Smooth muscle cell (in vitro differentiated cells): ENCODE results near the gene EXOSC2. TPM values are rescaled to one million over a fixed set of nuclear protein-coding genes. Genes with fewer than 3 reads are reported as not detected.
A peak's percentile ranks its signal among the peaks of the same experiment; 100 is the strongest.

Experiments used
- DNase-seq: peaks from one replicate; lab custom pipeline; 2025; ENCODE audit not compliant: unreplicated experiment; lab: John Stamatoyannopoulos, UW
- H2AFZ ChIP-seq: fragments of 200-600 bp; sonication (generic); 2 replicates; pipeline ENCODE4 v1.6.0; 2016; ENCODE audit warnings: antibody characterized with exemption, low read depth, mild to moderate bottlenecking
- H3F3A ChIP-seq: fragments of 200-600 bp; sonication (generic); 2 replicates; pipeline ENCODE4 v1.6.0; 2017; ENCODE audit warnings: antibody characterized with exemption, low read depth
- H3K27ac ChIP-seq: fragments of 200-600 bp; sonication (generic); 2 replicates; pipeline ENCODE4 v1.5.1; 2016; ENCODE audit warnings: low read depth, mild to moderate bottlenecking
- H3K27me3 ChIP-seq: fragments of 200-600 bp; sonication (generic); 2 replicates; pipeline ENCODE4 v1.6.1; 2016; ENCODE audit warnings: low read depth, mild to moderate bottlenecking
- H3K36me3 ChIP-seq: fragments of 200-600 bp; sonication (generic); 2 replicates; pipeline ENCODE4 v1.5.1; 2016; ENCODE audit warnings: low read depth
- H3K4me1 ChIP-seq: fragments of 200-600 bp; sonication (generic); 2 replicates; pipeline ENCODE4 v1.5.1; 2016; ENCODE audit warnings: low read depth
- H3K4me2 ChIP-seq: fragments of 200-600 bp; sonication (generic); 2 replicates; pipeline ENCODE4 v1.6.0; 2016; ENCODE audit warnings: mild to moderate bottlenecking
- H3K4me3 ChIP-seq: fragments of 200-600 bp; sonication (generic); 2 replicates; pipeline ENCODE4 v1.5.1; 2016; ENCODE audit warnings: mild to moderate bottlenecking
- H3K79me2 ChIP-seq: fragments of 200-600 bp; sonication (generic); 2 replicates; pipeline ENCODE4 v1.6.0; 2016; ENCODE audit warnings: low read depth, mild to moderate bottlenecking
- H3K9ac ChIP-seq: fragments of 200-600 bp; sonication (generic); 2 replicates; pipeline ENCODE4 v1.6.0; 2016; ENCODE audit warnings: low read depth
- H3K9me3 ChIP-seq: fragments of 200-600 bp; sonication (generic); replicated peaks from 2 replicates; pipeline ENCODE4 v1.5.1; 2016; ENCODE audit warnings: low read depth
- H4K20me1 ChIP-seq: fragments of 200-600 bp; sonication (generic); 2 replicates; pipeline ENCODE4 v1.6.0; 2016; ENCODE audit warnings: low read depth
- WGBS: methylation state at CpG from one replicate; pipeline ENCODE4 v1.1.7; 2016; ENCODE audit warnings: low lambda C conversion rate; 5-methylcytosine and 5-hydroxymethylcytosine counted together
- polyA plus RNA-seq: library from polyadenylated mRNA; unstranded; fragments of >200 nt; fragmentation: Nextera tagmentation; extraction: Ambion mirVana; gene quantifications from 2 replicates; pipeline ENCODE4 v1.2.1, GENCODE V29; 2016
- total RNA-seq: library from RNA; depleted of rRNA; stranded (reverse); fragments of >200 nt; gene quantifications from 2 replicates; pipeline ENCODE4 v1.2.3, GENCODE V29; 2014
- TF ChIP-seq, protein P1 (sequence below): fragments of 200-600 bp; sonication (generic); IDR thresholded peaks from 2 replicates; pipeline ENCODE4 v1.5.1; 2017; ENCODE audit warnings: borderline replicate concordance, mild to moderate bottlenecking, antibody characterized with exemption; ENCODE audit not compliant: insufficient read depth, poor library complexity, severe bottlenecking

EXOSC2 gene
- total and polyA plus RNA-seq, 2 experiments from 2014 or later = 14.7 to 15.8 TPM

DNA sequence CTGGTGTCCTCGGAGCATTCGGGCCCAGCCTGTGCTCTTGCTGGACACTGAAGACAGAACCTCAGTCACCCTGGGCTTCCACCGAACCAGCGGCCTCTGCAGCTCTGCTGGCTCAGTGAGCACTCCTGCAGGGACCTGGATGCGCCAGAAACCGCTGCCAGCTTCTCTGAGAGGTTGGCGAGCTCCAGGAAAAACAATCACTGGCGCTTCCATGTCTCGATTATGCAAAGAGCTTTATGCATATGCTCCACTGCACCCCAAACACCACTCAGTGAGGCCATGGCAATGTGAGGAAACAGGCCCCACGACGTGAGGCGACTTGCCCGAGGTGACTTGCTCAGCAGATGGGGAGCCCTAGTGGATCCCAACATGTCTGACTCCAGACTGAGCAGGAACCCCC, 18.2 kb upstream of the EXOSC2 start:
- WGBS = 95% methylated on average over 13 of the region's 13 CpGs
- Histone ChIP-seq H3K4me3 (no peak overlapping the region), H3K27me3 (peaks cover 19% of the 10 kb centered on the region), H3K4me1 (no peaks in the 10 kb centered on the region), H3K4me2 (no peak overlapping the region), H4K20me1 (no peaks in the 10 kb centered on the region), H3K9me3 (no peaks in the 10 kb centered on the region), H3K27ac (no peak overlapping the region), H3K36me3 (no peaks in the 10 kb centered on the region), H3K79me2 (no peaks in the 10 kb centered on the region), H3K9ac (no peak overlapping the region), H3F3A (no peaks in the 10 kb centered on the region), H2AFZ (no peak overlapping the region)
- DNase-seq = no peak
- TF ChIP-seq, protein P1, sequence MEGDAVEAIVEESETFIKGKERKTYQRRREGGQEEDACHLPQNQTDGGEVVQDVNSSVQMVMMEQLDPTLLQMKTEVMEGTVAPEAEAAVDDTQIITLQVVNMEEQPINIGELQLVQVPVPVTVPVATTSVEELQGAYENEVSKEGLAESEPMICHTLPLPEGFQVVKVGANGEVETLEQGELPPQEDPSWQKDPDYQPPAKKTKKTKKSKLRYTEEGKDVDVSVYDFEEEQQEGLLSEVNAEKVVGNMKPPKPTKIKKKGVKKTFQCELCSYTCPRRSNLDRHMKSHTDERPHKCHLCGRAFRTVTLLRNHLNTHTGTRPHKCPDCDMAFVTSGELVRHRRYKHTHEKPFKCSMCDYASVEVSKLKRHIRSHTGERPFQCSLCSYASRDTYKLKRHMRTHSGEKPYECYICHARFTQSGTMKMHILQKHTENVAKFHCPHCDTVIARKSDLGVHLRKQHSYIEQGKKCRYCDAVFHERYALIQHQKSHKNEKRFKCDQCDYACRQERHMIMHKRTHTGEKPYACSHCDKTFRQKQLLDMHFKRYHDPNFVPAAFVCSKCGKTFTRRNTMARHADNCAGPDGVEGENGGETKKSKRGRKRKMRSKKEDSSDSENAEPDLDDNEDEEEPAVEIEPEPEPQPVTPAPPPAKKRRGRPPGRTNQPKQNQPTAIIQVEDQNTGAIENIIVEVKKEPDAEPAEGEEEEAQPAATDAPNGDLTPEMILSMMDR = no peak

DNA sequence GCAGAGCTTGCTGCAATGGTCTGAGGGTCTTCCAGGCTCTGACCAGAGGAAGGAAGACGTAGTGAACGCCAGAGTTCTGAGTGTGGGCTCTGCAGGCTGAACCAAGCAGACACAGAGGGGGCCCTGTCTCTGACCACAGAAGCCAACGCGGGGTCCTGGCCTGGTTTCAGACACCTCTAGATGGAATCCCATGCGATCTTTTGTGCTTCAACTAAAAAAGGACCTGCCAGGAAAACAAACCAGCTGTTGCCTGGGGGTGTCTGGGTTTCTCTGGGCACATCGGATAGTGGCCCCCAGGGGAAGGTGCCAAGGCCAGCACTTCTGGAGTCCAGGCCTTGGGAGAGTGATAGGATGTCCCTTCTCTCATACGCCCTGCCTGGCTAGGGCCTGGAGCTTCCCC, 16.3 kb upstream of the EXOSC2 start:
- no peak overlapping the region for H3K9ac ChIP-seq
- no peaks in the 10 kb centered on the region for H3F3A ChIP-seq
- no peak overlapping the region for H2AFZ ChIP-seq
- H3K27ac ChIP-seq = no peak overlapping the region
- H3K36me3 ChIP-seq = no peaks in the 10 kb centered on the region
- H3K4me1 ChIP-seq = no peaks in the 10 kb centered on the region
- no peaks in the 10 kb centered on the region for H3K79me2 ChIP-seq
- H3K4me2 ChIP-seq = no peak overlapping the region
- no peaks in the 10 kb centered on the region for H4K20me1 ChIP-seq
- H3K4me3 ChIP-seq = no peak overlapping the region
- peaks cover 23% of the 10 kb centered on the region for H3K27me3 ChIP-seq
- no peak for DNase-seq
- 88% methylated on average over 7 of the region's 7 CpGs for WGBS
- TF ChIP-seq, protein P1 = no peak
- no peaks in the 10 kb centered on the region for H3K9me3 ChIP-seq

DNA sequence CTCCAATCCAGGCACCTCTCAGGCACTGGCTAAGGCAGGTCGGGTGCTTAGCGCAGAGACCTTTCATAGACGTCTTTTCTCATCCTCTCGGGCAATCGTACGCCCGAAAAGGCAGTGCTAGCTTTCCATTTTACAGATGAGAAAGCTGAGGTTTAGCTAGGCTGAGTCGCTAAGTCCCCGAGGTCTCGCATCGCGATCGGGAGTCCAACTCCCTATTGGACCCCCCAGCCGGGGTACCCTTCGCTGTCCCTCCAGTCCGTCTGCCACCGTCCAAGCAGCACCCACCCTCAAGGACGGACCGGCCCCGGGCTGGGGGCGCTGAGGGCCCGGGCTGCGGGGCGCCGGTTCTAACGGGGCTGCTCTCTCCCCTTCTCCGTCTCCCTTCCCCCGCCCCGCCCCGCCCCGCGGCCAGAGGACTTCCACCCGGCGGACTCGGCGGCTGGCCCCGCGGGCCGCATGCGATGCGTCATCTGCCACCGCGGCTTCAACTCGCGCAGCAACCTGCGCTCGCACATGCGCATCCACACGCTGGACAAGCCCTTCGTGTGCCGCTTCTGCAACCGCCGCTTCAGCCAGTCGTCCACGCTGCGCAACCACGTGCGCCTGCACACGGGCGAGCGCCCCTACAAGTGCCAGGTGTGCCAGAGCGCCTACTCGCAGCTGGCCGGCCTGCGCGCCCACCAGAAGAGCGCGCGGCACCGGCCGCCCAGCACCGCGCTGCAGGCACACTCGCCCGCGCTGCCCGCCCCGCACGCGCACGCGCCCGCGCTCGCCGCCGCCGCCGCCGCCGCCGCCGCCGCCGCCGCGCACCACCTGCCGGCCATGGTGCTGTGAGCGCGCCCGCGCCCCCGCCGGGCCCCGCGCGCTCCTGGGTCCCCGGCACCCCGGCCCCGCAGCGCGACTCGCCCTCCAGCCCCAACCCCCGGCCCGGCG, 12.5 kb upstream of the EXOSC2 start:
- H3K79me2 ChIP-seq = no peaks in the 10 kb centered on the region
- H3K27ac ChIP-seq = no peak overlapping the region
- 9% methylated on average over 51 of the region's 116 CpGs for WGBS
- no peak overlapping the region for H3K9ac ChIP-seq
- peak overlapping the region; percentile 59 for H3K4me3 ChIP-seq
- TF ChIP-seq, protein P1 = no peak
- H3F3A ChIP-seq = no peaks in the 10 kb centered on the region
- no peaks in the 10 kb centered on the region for H3K36me3 ChIP-seq
- H2AFZ ChIP-seq = peak overlapping the region; percentile 87
- no peaks in the 10 kb centered on the region for H4K20me1 ChIP-seq
- H3K4me2 ChIP-seq = peak overlapping the region; percentile 97
- no peaks in the 10 kb centered on the region for H3K9me3 ChIP-seq
- peak; percentile 59 for DNase-seq
- peaks cover 23% of the 10 kb centered on the region for H3K27me3 ChIP-seq
- no peaks in the 10 kb centered on the region for H3K4me1 ChIP-seq
